Neuron (in vitro differentiated cells): ENCODE results near the gene MYH8.

ENCODE experiments used
- H2AFZ ChIP-seq: one replicate; pipeline ENCODE4 v1.6.1; 2013; ENCODE audit warnings: low read depth, mild to moderate bottlenecking, inconsistent platforms, low read length, moderate library complexity
- H3K27me3 ChIP-seq: one replicate; pipeline ENCODE4 v1.6.1; 2013; ENCODE audit warnings: low read length; ENCODE audit not compliant: insufficient read depth
- H3K36me3 ChIP-seq: one replicate; pipeline ENCODE4 v1.6.1; 2013; ENCODE audit warnings: low read length; ENCODE audit not compliant: insufficient read depth
- H3K4me1 ChIP-seq: one replicate; pipeline ENCODE4 v1.6.1; 2013; ENCODE audit warnings: low read length; ENCODE audit not compliant: insufficient read depth
- H3K4me3 ChIP-seq: 2 replicates; pipeline ENCODE4 v1.5.1; 2013; ENCODE audit warnings: mild to moderate bottlenecking, low read length, moderate library complexity
- H3K9me3 ChIP-seq: one replicate; pipeline ENCODE4 v1.6.1; 2013; ENCODE audit warnings: low read length

MYH8 gene

DNA sequence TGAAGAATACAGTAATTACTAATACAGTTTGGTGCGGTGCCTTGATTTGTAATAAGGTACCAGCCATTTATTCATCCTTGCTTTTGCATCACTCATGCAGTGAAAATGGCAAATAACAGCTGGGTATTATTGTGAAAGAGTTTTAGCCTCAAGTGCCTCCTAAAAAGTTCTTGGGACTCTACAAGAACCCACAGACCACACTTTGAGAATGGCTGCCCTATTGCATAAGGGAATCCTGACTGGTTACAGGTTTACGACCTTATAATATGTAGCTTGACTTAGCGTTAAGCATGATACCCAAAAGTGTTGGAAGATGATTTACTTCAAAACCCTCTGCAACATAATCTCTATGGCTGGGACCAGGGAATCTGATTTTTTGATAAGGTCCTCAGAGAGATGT is 53.2 kb downstream of the MYH8 start:
- no peaks in the 10 kb centered on the region for H3K27me3 ChIP-seq
- no peaks in the 10 kb centered on the region for H3K9me3 ChIP-seq
- no peaks in the 10 kb centered on the region for H3K4me1 ChIP-seq
- no peak overlapping the region for H2AFZ ChIP-seq
- H3K4me3 ChIP-seq: no peak overlapping the region
- H3K36me3 ChIP-seq: no peaks in the 10 kb centered on the region

GRCh38 chr17:10360578-10360977 is 61.2 kb downstream of the MYH8 start:
- Histone ChIP-seq H3K9me3 (no peaks in the 10 kb centered on the region), H3K27me3 (no peaks in the 10 kb centered on the region), H3K36me3 (no peaks in the 10 kb centered on the region), H2AFZ (no peak overlapping the region), H3K4me1 (no peaks in the 10 kb centered on the region), H3K4me3 (no peak overlapping the region)

DNA sequence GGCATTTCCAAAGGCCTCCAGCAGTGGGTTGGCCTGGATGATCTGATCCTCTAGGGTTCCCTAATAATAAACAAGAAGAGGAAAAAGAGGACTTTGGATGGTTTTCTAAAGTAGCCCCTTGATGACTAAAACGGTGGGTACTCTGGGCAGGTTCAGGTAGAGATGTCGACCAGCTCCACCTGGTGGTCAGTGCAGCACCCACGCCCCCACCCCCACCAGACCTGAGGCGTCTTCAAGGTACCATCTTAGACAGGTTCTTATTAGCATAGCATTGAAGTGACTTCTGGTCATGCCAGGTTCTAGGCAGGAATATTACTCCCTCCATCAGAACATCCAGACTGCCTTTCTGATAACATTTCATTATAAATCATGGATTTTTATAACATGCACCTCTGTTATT is 64.0 kb downstream of the MYH8 start:
- H3K27me3 ChIP-seq: no peaks in the 10 kb centered on the region

DNA sequence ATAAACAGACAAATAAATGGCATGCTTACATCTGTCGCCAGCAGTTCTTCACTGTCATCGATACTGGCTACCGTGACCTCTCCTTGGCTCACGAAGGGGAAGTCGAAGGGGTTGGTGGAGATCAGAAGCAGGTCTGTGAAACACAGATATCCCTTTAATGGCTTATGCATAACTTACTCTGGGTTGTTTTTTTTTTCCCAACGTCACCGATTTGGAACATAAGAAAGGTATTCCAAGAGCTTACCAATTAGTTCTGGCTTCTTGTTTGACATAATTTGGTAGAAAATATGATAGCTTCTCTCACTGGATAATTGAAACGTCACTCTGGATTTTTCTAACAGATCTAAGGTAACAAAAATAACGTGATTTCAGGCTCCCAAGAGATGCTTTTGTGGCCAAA is 67.1 kb downstream of the MYH8 start:
- H3K36me3 ChIP-seq: no peaks in the 10 kb centered on the region
- H3K4me3 ChIP-seq: no peak overlapping the region
- no peaks in the 10 kb centered on the region for H3K4me1 ChIP-seq
- H2AFZ ChIP-seq: no peak overlapping the region
- H3K27me3 ChIP-seq: no peaks in the 10 kb centered on the region
- no peaks in the 10 kb centered on the region for H3K9me3 ChIP-seq

More for the DNA sequence above, 64.0 kb downstream of the MYH8 start:
- no peaks in the 10 kb centered on the region for H3K4me1 ChIP-seq
- no peaks in the 10 kb centered on the region for H3K9me3 ChIP-seq
- H3K4me3 ChIP-seq: no peak overlapping the region
- no peak overlapping the region for H2AFZ ChIP-seq
- no peaks in the 10 kb centered on the region for H3K36me3 ChIP-seq

DNA sequence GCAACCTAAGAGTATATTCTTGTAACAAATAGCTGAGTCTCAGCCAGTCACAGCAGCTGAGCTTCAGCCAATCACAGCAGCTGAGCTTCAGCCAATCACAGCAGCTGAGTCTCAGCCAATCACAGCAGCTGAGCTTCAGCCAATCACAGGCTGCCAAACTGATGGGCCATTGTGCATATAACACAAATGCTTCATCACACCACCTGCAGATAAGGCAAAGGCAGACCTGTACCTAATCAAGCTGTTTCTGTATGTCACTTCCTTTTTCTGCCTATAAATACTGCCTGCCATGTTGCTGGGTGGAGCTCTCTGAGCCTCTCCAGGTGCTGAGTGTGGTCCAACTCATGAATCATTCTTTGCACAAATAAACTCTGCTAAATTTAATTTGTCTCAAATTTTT is 68.9 kb downstream of the MYH8 start:
- Histone ChIP-seq H3K4me3 (no peak overlapping the region), H3K27me3 (no peaks in the 10 kb centered on the region), H3K36me3 (no peaks in the 10 kb centered on the region), H3K9me3 (no peaks in the 10 kb centered on the region), H3K4me1 (no peaks in the 10 kb centered on the region), H2AFZ (no peak overlapping the region)

GRCh38 chr17:10349403-10349802 is 72.3 kb downstream of the MYH8 start:
- Histone ChIP-seq H3K36me3 (no peaks in the 10 kb centered on the region), H3K4me1 (no peaks in the 10 kb centered on the region), H3K27me3 (no peaks in the 10 kb centered on the region), H3K9me3 (no peaks in the 10 kb centered on the region), H2AFZ (no peak overlapping the region), H3K4me3 (no peak overlapping the region)

DNA sequence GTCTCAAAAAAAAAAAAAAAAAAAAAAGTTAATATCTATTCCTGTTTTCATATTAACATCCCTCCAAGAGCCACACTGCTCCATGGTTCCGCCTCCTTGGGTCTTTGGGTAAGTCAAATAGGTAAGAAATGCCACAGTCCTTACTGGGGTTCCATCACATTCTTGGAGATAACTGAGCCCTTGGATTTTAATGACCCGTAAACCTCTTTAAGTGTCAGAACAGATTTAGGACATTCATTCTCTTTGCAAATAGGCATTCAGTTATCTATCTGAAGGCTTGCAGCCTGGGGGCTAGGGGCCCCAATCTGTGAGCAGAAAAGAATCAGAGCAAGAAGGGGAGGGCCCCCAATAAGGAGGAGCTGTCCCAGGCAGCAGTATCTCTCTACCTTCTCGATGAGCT is 76.9 kb downstream of the MYH8 start:
- H3K4me3 ChIP-seq: no peak overlapping the region
- no peaks in the 10 kb centered on the region for H3K27me3 ChIP-seq
- H3K4me1 ChIP-seq: no peaks in the 10 kb centered on the region
- no peaks in the 10 kb centered on the region for H3K36me3 ChIP-seq
- no peaks in the 10 kb centered on the region for H3K9me3 ChIP-seq
- no peak overlapping the region for H2AFZ ChIP-seq
